HG03354 (cell line): ENCODE measurements around the gene FAM9C.
"Not testable (repeated sequence)": the region's sequence is repeated elsewhere in the genome, so short reads cannot be mapped to it uniquely, and the experiment has no call there.

Experiments
- ATAC-seq: cut with Tn5 transposase; IDR thresholded peaks from one replicate; pipeline ENCODE4 v1.9.1; 2021; ENCODE audit warnings: mild to moderate bottlenecking; ENCODE audit not compliant: unreplicated experiment, poor library complexity, severe bottlenecking

Gene FAM9C

DNA sequence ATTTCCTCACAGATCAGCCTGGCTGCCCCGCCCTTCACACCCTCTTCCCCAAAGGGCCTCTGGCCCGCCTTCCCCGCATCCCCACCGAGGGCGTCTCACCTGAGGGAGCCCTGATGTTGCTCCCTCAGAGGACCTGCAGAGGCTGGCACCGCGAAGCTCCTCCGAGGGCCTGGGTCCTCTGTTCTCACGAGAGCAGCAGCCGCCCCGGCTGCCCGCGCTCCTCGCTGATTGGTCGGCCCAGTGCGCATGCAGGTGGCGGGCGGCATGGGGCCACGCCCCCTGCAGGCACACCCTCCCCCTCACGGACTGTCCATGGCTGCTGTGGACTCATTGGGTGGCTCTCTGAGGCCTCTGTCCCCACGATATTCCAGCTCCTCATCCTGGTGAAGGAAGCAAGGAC, at the start of gene FAM9C:
TSS of gene FAM9C (minus strand) at position 180 of the 400 bp plus-strand sequence. CDS start 831 bp downstream, outside the sequence.
- ATAC-seq, result no peak

DNA sequence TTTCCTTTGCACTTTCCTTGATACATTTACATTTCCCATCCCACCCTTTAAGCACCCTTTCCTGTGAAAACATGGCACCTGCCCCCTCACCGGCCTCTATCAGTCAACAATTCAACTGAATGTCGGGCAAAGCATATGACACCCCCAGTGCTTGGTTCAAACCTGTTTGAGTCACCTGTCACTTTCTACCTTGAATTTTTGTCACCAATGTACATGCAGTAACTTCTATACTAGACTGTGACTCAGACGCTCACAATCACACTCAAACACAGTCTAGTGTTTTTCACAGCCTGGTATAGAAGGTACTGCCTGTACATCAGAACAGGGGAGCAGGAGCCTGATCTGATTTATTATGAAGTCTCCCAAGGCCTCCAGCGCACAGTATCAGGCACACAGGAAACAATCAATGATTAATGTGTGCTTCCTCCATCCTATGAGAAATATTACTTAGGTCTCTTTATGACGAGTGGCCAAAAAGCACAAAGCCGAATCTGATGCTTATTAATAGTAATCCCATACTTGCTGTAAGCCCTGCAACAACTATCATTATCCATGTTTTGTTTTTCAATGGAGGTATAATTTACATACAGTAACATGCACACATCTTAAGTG, 49.2 kb upstream of the FAM9C start:
- no peak for ATAC-seq

DNA sequence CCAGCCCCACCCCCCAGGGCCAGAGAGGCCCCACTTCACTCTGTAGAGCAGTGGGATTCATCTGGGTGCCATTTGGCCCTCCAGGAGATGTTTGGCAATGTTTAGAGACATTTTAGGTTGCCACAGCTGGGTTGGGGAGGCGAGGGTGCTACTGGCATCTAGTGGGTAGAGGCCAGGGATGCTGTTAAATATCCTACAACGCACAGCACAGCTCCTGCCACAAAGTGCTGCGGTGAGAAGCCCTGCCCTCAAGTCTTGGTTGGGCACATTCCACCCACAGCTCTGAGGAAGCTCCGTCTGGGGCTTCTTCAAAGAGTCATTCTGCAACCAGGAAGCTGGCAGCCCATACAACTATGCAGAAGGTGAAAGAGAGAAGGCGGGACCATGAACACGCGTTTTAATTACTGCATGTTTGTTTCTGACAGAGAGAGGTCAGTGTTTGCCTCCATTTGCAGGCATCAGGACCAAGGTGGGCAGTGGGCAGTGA, 48.1 kb upstream of the FAM9C start:
- peak; percentile 74 for ATAC-seq

DNA sequence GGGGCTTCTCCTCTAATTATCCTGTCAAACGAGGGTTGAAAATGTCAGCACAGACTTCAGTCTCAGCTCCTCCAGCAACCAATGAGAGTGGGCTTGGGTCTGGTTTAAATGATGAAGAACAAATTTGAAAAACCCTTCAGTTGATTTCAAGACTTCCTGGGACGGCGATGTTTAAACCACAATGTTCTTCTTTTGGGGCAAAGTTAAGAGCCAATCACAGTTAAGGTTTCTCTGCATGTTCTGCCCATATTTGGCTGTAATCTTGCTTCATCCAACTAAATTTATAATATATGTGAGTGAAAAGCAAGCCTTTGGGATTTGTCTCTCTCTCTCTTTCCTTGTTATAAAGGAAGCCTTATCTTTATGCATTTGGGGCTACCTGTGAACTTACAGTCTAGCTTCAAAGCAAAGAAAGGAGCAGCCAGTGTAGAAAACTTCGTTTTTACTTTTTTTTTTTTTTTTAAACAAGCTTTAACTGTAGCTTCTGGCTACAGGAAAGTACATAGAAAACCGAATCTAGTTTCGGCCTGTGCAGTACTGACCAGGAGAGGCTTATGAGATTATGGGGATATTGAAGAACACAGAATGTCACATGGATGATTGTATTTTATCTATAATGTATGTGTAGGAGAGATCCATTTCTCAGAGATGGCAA, 46.8 kb upstream of the FAM9C start:
- ATAC-seq, result no peak

DNA sequence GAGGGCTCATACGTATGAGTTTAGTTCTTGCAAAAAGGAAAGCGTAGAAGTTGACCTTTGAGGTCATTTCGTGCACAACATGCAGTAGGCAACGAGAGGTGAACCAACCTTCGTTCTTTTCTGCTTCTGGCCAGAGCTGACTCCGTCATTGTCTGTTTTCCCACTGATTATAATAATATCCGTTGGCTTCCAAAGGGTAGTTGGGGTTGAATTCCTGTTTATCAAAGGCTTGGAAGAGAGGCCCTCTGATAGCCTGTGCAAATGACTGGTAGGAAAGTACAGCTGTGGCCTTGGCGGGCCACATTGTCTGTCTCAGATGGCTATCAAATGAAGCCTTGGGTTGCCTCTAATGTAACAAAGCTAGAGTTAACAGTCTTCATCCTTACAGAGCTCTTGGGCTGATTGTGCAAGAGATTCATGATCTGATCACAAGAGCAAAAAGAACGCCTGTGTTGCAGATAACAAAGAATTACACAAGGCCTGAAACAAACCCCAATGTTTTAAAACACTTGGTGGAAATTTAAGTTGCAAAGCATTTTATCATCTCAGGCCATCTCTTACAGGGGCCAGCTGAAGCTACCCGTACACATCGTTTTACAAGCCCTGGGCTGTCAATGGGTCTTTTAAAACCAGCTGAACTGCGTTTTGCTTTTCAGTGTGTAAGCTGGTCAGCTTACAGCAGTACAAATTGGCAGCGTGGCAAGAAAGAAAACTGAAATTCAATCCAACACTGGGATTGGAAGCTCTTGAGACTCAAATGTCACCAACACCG, 46.1 kb upstream of the FAM9C start:
- ATAC-seq, result no peak

DNA sequence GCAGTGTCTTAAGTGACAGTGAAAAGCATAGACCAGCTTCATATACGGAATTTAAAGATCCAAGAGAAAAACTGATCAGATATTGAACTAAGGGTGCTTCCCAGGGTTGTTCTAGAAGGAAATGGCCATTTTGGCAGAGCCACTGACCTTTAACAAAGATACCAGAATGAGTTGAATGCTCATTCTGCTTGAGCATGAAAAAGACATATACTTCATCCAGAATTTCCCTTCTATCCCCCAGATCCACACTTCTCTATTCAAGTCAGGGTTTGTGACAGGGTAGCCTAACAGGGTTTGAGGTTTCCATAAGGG, 45.6 kb upstream of the FAM9C start:
- ATAC-seq, result no peak

DNA sequence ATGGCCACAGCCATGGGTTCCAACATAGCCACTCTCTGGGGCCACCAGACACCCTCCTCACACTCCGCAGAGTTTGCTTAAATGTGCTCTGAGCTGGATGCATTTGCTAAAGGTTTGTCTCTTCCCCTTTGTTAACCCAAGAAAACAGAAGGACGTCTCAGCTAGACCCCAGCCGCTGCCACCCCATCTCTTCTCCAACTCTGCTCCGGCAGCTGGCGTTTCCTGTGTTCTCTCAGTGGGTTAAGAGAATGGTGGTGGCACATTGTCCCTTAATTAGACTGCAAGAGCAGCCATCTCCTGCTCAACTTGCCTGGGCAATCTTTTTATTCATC, 43.7 kb upstream of the FAM9C start:
- no peak for ATAC-seq

DNA sequence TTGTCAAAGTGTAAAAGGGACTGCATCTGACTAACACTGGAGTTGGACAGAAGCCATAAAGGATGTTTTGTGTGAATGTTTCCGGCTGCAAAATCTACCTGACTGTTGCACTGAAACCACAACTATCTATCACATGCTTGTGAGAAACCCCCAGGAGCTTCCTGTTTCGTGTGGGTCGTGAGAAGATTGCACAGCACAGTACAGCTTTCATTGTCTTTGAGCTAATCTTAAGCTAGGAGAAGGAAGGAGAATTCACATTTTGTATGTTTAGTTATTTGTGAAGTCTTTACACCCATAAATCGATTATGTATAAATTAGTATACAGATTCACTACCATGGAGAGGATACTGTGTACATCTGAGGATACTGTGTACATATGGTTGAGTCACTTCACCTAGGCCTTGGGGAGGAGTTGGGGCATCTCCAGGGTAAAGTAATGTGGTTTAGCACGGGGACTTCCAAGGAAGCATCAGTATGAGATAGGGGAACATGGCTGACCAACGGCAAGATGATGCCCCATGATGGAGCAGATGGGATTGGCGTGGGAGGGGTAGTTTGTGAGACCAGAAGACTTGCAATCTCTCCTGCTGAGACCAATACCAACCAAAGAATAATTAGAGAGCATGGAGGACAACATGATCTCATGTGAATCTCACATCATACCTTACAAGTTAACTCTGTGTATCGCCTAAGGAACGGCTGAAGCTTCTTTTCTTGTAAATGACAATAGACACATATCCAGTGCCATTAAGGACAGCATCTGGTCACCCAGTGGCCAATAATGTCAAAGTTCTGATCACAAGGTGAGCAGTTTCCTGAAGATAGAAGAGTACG, 43.1 kb upstream of the FAM9C start:
- ATAC-seq, result peak; percentile 84

DNA sequence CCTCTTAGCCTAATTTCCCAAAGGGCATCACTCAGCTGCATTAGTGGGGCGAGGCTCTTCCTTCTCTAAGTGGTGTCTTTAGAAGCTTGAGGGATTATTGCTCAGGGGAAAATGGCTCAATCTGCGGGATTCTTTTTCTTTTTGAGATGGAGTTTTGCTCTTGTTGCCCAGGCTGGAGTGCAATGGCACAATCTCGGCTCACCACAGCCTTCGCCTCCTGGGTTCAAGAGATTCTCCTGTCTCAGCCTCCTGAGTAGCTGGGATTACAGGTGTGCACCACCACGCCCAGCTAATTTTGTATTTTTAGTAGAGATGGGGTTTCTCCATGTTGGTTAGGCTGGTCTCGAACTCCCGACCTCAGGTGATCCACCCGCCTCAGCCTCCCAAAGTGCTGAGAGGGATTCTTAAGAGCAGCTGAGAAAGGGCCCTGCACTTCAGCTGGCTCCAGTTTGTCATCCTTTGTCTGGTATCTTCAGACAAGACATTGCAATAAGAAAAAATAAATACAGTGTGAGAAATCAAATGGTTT, 42.4 kb upstream of the FAM9C start:
- not testable (repeated sequence) for ATAC-seq

DNA sequence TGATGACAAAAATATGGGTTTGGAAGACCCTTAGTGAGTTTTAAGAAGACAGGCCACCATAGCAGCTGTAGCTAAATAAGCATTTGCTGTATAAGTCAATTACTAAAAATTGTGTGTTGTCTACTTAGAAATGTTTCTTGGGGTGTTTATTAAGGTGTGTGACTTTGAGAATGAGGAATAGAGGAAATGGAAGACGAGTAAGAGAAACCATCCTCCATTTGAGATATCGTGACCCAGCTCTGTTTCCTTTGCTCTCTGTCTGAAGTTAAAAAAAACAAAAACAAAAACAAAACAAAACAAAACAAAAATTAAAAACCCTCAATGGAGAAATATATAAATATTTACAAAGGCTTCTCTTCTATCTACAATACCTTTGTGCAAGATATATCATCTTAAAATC, 41.7 kb upstream of the FAM9C start:
- ATAC-seq, result no peak

DNA sequence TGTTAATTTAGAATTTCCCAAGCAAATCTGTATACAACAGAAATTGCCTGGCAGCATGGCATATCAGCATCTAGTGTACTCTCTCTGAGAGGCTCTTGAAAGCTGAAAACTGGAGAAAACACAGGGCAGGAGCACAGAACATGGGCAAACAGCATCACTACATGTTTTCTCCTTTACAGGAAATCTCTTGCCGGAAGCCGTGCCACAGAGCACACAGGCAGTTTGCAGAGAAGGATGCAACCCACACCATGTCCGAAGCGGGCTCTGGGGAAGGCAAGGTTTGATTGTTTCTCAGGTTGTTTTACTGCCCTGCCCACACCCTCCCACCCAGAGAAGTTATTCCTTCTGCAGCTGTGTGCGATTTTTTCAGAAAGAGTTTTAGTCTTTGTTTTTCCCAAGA, 41.1 kb upstream of the FAM9C start:
- no peak for ATAC-seq

DNA sequence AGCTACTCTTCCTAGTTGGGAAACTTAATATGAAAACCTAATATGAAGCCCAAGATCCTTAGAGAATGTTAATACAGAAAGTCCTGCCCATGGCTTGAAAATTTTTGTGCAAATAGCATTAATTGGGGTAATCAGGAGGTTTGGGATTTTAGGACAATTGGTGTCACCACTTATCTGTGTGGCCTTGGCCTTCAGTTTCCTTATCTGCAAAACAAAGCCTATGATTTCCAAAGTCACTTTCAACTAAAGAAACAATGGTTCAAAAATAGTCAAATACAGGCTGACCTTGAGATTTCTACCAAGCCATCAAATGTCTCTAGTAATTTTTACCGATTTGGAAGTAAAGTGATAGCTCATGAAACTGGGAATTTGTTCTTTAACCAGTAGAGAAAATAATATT, 40.2 kb upstream of the FAM9C start:
- ATAC-seq, result no peak

DNA sequence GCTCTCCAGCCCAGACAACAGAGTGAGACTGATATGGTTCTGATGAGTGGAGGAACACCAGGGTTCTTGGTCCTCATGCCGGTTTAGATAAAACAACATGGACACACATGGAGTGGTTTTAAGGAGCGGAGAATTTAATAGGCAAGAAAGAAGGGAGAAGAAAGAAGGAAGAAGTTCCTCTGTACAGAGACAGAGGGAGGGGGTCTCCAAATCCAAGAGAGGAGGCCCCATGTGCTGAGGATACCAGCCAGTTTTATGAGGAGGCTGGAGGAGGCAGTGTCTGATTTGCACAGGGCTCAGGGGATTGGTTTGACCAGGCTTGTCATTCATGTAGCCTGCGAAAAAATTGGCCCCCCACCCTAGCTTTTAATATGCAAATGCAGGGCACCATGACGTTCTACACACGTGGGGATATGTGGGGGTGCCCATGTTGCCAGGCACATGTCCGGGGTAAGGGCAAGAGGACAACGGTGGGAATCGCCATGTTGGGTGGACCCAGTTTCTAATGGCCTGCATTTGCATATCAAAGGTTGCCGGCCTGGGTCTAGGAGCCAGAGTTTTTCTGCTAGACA, 39.4 kb upstream of the FAM9C start:
- ATAC-seq, result not testable (repeated sequence)

DNA sequence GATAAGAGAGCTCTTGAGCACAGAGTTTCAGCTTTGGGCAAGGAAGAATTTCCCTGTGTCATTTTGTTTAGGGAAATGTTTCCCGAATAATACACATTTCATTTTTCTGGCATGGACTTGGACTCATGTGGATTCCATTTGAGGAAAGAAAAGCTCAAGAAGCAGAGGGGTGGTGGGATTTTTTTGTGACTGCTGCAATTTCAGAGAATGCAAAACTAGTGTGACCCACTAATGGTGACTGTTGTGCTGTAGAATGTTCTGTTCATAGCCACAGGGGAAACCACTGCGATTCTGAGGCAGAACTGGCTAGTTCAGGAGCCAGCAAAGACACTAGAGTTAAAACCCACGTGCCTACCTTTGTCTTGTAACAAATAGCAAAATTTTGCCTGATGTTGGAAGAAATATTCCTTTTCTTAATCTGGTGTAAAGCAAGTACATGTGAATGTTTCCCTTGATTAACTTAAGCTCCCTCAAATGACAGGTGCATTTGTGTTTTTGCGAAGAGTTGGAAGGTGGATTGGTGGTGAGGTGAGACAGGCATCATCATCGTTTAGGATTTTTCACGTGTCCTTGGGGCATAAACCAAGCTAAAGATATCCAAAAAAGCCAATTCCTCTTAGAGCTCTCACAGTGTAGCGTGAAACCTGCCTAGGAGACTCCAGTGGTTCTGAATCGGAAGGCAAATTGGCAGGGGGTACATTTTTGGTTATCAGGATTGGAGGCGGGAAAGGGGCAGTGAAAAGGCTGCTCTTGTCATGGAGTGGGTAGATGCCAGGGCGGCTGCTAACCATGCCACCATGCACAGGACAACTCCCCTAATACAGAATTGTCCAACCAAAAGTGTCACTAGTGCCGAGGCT, 38.0 kb upstream of the FAM9C start:
- ATAC-seq, result peak; percentile 35

DNA sequence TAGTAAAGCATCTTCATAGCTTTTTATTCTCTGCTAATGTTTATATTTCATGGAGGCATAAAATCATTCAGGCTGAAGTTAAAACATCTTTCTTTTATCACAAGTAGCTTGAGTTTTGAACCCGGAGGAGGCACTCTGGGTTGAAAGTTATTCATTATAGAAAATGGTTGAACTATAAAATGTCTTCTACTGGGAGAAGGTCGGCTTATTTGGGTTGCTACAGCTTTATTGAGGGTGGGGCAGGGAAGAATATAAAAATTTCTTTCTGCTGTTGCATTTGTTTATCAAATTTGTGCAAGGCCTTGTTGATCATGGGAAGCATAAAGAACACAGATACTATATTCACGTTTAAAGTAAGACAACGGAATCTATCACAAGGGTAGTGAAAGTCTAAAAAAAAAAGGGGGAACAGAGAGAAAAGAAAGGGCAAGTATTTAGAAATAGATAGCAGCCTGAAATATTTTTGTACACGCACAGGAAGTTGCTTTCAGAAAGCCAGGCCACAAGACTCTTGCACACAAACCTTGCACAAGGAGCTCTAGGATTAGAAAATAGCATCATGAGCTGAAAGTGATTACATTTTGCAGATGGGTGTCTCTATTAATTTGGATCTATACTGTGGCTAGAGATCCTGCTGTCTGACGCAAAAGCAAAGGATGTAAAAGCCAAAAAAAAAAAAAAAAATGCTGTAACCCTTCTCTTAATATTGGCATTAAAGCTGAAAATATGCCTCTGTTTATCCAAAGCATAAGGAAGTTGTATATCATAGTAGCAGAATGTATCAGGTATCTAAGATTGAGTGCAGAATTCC, 37.2 kb upstream of the FAM9C start:
- ATAC-seq, result peak; percentile 61

DNA sequence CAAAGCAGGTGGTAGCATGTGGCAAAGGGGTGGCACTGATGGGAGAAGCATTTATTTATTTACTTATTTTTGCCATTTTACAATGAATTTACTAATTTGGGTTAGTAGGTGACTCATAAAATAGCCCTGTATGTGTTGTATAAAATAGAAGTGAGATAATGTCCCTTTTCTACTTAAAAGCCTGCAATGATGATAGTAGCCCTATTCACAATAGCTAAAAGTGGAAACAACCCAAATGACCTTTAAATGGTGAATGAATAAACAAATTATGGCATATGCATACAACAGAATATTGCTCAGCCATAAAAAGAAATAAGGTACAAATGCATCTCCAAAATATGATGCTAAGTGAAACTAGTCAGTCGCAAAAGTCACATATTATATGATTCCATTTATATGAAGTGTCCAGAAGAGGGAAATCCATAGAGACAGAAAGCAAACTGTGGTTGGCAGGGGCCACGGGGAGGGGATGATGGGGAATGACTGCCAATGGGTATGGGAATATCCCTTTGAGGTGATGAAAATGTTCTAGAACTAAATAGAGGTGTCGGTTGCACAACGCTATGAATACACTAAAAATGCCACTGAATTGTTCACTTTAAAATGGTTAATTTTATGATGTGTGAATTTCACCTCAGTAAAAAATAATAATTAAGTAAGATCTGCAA, 35.8 kb upstream of the FAM9C start:
- no peak for ATAC-seq

DNA sequence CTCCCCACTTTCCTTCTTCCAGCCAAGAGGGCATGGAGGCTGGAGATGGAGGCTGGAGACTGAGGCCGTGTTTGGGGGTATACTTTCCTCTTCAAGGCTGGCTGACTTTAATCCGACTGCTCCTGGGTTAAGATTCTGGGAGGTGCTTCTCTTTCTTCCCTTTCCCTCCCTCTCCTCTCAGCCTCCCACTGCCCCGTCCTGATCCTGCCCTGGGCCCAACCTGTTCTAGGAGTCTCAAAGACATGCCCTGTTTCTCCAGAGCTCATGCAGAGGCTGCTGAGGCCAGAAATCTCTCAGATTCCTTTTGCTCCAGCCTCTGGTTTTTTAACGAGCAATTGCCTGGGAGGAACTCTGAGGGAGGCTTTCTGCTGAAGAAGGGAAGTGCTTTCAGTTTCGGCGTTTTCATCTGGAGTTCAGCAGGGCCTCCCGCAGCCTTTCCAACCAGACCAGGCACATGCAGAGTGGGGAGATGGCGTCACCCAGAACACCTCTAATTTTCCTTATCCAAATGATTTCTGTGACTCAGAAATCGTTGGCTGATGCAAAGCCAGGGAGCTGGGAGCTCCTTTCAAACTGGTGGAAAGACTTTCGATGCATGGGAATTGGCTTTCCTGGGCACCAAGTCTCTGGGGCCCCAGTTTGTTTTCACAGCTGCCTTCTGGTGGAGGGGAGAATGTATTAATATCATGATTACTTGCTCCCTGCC, 34.5 kb upstream of the FAM9C start:
- no peak for ATAC-seq
